GM18520 (cell line): ENCODE results near the gene PLEKHF1.

ENCODE experiments used
- ATAC-seq: cut with Tn5 transposase; IDR thresholded peaks from one replicate; pipeline ENCODE4 v1.9.1; 2021; ENCODE audit not compliant: unreplicated experiment

Gene PLEKHF1

GRCh38 chr19:29634423-29635130 is 30.7 kb upstream of the PLEKHF1 start:
- no peak for ATAC-seq

GRCh38 chr19:29635963-29636362 is 29.3 kb upstream of the PLEKHF1 start:
- no peak for ATAC-seq

- no peak for ATAC-seq
These were observed 28.5 kb upstream of the PLEKHF1 start for GRCh38 chr19:29636553-29637360.

- ATAC-seq, result no peak
These were observed 26.2 kb upstream of the PLEKHF1 start for GRCh38 chr19:29639086-29639485.

GRCh38 chr19:29640231-29640630 is 25.0 kb upstream of the PLEKHF1 start:
- ATAC-seq, result no peak

- no peak for ATAC-seq
These were observed 23.7 kb upstream of the PLEKHF1 start for GRCh38 chr19:29641597-29641996.

- no peak for ATAC-seq
These were observed 21.8 kb upstream of the PLEKHF1 start for GRCh38 chr19:29643361-29643935.

GRCh38 chr19:29644210-29644609 is 21.1 kb upstream of the PLEKHF1 start:
- ATAC-seq, result no peak

GRCh38 chr19:29645491-29645867 is 19.8 kb upstream of the PLEKHF1 start:
- no peak for ATAC-seq

GRCh38 chr19:29645911-29646310 is 19.4 kb upstream of the PLEKHF1 start:
- no peak for ATAC-seq

- no peak for ATAC-seq
These were observed 14.4 kb upstream of the PLEKHF1 start for GRCh38 chr19:29650772-29651387.

- ATAC-seq, result no peak
These were observed 13.5 kb upstream of the PLEKHF1 start for GRCh38 chr19:29651622-29652394.

- ATAC-seq, result no peak
These were observed 11.9 kb upstream of the PLEKHF1 start for GRCh38 chr19:29653398-29653797.

- no peak for ATAC-seq
These were observed 9.5 kb upstream of the PLEKHF1 start for GRCh38 chr19:29655648-29656335.

GRCh38 chr19:29658221-29658991 is 6.9 kb upstream of the PLEKHF1 start:
- ATAC-seq, result no peak

- ATAC-seq, result no peak
These were observed 4.4 kb upstream of the PLEKHF1 start for GRCh38 chr19:29660835-29661234.

GRCh38 chr19:29662278-29662603 is 3.0 kb upstream of the PLEKHF1 start:
- no peak for ATAC-seq

GRCh38 chr19:29662604-29663404 is 2.5 kb upstream of the PLEKHF1 start:
- no peak for ATAC-seq
